HG03520 (cell line): ENCODE results near the gene TRMT1.

Experiments used
- ATAC-seq: cut with Tn5 transposase; IDR thresholded peaks from one replicate; pipeline ENCODE4 v1.9.1; 2021; ENCODE audit warnings: mild to moderate bottlenecking, moderate library complexity; ENCODE audit not compliant: unreplicated experiment

The TRMT1 gene

DNA sequence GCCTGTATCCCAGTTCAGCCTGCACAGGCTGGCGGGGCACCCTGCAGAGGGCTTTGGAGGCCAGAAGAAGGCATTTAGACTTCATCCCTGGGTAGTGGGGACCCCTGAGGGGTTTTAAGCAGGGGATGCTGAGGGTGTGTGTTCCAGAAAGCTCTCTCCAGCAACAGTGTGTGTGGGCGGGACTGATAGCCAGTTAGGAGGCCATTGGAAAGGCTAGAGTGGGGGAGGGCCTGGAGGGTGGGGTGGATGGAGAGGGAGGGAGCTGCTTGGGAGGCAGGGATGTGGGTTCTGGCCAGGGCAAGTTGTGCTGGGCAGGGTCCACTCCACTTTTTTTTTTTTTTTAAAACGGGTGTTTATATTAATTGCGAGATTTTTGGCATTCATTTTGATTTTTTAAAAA is 42.2 kb downstream of the TRMT1 start:
- no peak for ATAC-seq

DNA sequence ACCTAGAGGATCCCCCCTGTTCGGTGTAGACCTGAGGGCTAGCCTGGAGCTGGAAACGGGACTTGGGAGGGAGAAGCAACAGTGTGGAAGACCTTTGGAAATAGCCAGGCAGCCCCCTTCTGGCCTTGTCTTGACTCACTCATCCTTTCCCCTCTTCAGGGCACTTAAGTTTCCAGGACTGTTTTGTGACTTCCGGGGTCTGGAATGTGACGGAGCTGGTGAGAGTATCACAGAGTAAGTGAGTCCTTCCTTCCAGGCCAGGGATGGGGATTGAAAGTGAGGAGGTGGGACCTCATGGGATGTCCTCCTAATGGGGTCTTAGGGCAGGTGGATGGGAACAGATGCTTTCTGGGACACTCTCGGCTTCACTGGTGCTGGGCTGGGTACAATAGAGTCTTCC is 43.3 kb downstream of the TRMT1 start:
- ATAC-seq: no peak

GRCh38 chr19:13072188-13072908 is 44.2 kb downstream of the TRMT1 start:
- ATAC-seq: no peak

DNA sequence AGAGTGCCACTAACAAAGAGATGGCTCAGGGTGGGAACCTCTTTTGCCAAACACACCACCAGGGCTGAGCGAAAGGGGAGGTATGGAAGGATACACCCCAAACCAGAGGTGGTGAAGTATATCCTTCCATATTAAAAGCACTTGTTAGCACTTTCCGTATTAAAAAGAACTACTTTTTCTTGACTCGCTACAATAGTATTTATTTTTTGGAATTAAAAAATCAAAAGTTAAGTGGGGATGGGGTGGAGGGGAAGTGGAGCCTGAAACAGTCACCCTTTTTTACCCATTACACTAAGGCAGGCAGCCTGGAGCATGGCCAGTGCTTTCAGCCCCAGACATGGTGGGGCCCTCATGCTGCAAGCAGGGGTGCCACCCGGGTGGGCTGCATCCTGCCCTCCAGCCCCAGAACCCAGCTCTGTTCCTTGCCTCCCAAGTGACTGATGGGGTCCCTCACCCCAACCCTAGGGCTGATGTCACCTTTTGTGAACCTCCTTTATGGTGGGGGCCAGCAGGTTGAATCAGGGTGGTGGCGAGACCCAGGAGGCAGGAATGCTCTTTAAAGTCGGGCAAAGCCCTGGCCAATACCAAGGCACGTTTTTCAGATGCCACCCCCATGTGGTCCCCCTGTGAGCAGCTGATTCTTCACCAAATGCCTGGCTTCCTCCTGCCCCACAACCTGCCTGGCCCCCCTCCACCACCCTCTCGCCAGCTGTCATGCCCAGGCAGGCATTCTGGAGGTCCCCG is 44.9 kb downstream of the TRMT1 start:
- ATAC-seq: no peak

GRCh38 chr19:13070425-13071140 is 46.0 kb downstream of the TRMT1 start:
- ATAC-seq: no peak

DNA sequence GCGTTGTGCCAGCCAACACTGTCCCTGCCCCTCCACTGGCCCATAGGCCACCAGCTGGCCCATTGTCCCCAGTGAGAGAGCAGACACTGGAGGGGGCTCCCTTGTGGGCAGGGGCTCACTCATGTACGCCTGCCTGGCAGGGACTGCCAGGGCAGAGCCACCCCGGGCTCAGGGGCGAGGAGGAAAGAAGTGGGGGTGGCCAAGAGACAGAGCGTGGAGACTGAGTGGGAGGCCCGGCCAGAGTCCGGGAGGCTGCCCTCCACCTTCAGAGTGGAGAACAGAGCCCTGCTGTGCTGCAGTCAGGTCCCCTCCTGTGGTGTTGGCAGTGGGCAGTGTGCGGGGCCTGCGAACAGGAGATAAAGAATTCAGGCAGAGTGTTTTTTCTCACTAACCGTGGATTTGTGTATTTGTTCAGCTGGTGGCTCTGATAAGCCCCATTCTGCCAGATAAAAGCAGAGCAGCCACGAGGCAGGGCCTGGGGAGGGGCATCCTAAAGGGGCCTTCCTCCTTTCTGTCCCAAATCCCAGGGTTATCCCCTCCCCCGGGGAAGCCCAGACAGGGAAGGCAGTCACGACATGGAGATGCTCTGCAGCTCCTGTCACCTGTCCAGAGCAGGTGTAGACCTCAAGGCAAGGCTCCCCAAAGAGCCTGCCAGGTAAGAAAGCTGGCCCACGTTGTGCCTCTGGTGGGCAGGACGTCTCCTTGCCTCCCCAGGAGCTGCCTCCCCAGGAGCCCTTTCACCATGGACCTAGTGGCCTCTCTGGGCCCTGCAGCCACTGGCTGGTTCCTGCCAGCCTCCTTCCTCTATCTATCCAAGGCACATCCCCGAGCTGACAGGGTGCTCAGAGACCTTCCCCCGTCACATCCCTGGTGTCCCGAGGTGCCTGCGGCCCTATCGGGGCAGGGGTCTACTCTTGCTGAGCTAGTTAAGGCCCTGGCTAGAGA is 46.9 kb downstream of the TRMT1 start:
- ATAC-seq: no peak

DNA sequence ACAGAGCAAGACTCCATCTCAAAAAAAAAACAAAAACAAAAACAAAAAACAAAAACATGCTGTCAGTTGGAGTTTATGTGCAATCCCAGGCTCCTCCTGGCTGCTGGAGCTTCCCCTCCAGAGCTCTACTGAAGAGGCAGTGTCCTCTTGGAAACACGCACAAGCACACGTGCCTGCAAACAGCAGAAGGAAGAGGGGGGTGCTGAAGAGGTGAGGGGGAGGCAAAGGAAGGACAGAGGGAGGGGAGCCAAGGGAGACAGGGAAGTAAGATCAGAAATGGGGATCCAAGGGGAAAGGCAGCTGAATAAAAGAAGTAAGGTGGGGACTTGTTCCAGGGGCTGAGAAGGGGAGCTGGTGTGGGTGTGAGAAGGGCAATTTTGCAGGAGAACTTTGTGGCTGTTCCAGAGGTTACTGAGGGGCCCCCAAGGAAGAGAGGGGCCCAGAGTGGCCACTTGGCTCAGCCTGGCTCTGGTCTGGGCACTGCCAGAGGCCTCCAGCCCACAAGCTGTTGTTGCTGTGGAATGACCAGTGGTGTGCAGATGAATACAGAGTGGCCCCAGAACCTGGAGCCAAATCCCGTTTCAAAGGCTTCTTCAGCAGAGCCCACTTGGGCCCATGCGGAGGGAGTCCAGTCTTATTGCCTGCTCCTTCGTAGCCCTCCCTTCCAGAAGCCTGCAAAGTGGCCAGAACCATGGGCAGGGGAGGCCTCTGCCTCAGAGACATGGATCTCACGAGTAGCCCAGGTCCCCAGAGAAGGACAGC is 48.3 kb downstream of the TRMT1 start:
- ATAC-seq: no peak

DNA sequence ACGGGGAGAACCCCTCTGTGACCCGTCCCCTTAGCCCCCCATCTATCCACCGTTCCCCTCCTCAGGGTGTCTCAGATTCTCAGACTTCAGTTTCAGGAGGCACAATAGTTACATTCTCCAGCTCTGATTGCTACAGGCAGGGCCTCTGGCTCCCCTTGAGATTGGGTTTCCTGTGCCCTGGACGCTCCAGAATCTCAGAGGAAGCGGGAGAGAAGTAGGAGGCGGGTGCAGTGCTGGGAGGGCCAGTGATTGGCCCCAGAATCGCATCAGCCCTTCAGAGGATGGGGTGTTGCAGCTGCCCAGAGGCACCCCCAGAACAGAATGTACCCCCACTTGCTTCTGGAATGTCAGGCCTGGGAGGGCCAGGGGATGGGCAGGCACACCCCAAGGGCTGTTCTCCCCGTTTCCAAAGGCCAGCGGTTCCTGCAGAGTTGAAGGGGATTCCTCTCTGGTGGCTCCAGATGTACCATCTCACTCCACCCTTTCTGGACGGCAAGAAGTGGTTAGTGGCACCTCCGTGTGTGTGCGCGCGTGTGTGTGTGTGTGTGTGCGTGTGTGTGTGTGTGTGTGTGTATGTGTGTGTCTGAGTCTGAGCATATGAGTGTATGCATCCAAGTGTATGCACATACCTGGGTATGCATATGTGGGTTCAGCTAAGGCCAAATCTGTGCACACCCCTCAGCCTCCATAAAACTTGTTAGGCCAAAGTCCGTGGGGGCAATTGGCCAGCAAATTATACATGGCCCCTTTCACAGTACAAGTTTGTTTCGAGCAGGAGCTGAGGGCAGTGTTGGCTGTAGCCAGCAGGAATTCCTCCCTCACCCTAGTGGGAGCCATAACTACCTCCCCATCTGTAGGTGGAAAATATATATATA is 49.4 kb downstream of the TRMT1 start:
- no peak for ATAC-seq

GRCh38 chr19:13066226-13066625 is 50.3 kb downstream of the TRMT1 start:
- ATAC-seq: no peak

DNA sequence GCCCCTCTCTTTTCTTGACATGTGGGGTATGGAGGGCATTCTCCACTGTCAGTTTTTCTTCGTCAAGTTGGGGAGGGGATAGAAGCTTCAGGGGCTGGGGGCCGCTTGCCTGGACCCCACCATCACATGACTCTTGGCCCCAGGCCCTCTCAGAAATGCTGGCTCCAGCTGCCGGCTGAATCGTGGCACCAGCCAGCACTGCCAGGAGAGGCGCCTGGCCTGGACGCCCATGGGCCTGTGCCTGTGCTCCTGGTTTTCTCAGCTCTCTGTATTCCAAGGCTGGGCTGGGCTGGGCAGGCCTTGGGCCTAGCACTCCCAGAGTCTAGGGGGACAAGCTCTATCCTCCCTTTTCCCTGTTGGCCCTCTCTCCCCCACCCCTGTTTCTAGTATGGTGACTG is 52.4 kb downstream of the TRMT1 start:
- no peak for ATAC-seq

GRCh38 chr19:13063461-13064091 is 53.0 kb downstream of the TRMT1 start:
- ATAC-seq: no peak

- no peak for ATAC-seq
These were observed 54.2 kb downstream of the TRMT1 start for GRCh38 chr19:13062317-13062716.

- no peak for ATAC-seq
These were observed 55.3 kb downstream of the TRMT1 start for GRCh38 chr19:13060964-13061927.

DNA sequence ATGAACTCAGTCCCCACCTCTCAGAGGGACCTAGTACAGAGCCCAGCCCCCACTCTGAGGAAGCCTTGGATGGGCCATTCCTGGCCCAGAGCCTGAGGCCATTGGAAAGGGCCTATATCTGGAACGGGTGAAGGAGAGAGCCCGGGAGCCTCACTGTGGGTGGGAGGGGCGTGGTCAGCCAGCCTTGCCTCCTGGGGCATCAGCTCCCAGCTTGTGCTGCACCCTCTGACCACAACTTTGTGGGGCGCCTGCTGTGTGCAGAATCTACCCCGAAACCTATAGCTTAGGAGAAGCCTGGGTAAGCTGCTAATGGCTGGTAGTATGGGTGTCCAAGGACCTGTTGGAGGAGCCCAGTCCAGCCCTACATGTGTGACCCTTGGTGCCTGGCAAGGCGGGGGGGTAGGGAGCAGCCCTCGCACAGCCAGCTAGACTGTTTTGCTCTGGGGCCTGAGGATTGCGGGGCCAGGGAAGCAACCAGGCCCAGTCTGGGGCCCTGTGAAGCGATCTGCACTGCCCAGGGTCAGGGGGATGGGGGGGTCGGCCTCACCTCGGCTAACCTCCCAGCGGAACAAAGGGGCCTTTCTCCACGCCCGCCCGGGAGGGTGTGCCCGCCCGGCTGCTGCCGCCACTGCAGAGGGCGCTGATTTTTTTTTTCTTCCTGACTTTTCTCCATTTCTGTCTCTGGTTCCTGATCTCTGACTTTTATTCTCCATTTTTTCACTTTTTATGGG is 56.1 kb downstream of the TRMT1 start:
- no peak for ATAC-seq

DNA sequence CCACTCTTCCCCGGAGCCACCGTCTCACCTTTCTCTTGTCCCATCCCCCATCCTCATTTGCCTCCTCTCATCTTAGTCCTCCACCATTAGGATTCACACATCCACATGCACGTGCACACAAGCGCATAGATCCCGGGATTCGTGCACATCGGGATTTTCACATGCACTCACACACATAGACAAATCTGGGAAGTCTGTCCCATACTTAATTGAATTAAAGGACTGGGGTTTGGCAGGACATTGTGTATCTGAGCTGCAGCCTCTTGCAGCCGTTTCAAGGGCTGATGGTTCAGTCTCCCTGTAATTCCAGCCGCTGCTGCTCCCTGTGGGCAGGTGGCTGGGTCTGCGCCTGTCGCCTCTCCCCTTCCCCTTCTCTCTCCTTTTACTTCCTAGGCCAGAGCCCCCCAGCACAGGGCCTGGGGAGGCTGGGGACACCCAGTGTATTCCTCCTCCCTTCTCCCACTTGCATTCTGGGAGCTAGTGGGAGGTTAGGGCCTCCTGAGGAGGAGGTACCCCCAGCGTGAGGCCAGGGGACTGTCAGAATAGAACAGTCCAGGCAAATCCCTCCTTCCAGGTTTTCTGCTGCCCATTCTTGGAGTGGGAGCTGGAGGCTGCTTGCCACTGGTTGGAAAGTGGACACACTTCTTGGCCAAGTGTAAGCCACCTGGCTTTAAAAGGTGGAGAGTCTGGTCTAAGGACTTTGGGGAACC is 57.4 kb downstream of the TRMT1 start:
- no peak for ATAC-seq

GRCh38 chr19:13057744-13058143 is 58.8 kb downstream of the TRMT1 start:
- no peak for ATAC-seq
